Vagina (tissue), 2 donors: ENCODE measurements around the gene HOXA6. TPM values are rescaled to one million over a fixed set of nuclear protein-coding genes. Genes with fewer than 3 reads are reported as not detected.

Experiments used
- DNase-seq, 2 donors: peaks; one replicate each; pipeline ENCODE4 v3.0.0-alpha.2; 2017; ENCODE audit errors: extremely low spot score in 2 of 2
- H3K27ac ChIP-seq: fragments of 200-600 bp; sonication (generic); one replicate; pipeline ENCODE4 v1.5.1; 2019
- H3K27me3 ChIP-seq: fragments of 200-600 bp; sonication (generic); one replicate; pipeline ENCODE4 v1.5.1; 2019
- H3K36me3 ChIP-seq, 2 donors: fragments of 200-600 bp; sonication (generic); one replicate each; pipeline ENCODE4 v1.5.1; 2017 to 2019
- H3K4me1 ChIP-seq: fragments of 200-600 bp; sonication (generic); one replicate; pipeline ENCODE4 v1.5.1; 2019
- H3K4me3 ChIP-seq, 2 donors: fragments of 200-600 bp; sonication (generic); 1 replicate in 1 of 2; 2 replicates in 1 of 2; pipeline ENCODE4 v1.5.1; 2016 to 2019
- H3K9me3 ChIP-seq: fragments of 200-600 bp; sonication (generic); one replicate; pipeline ENCODE4 v1.5.1; 2019
- POLR2A ChIP-seq, 2 donors: fragments of 450-650 bp; IDR thresholded peaks; one replicate each; pipeline ENCODE4 v1.6.1; 2017; ENCODE audit warnings: antibody characterized with exemption in 2 of 2, mild to moderate bottlenecking in 2 of 2, moderate library complexity in 2 of 2
- POLR2AphosphoS5 ChIP-seq, 2 donors: sonication (generic); formaldehyde crosslinking; IDR thresholded peaks; one replicate each; pipeline ENCODE4 v1.9.0; 2017; ENCODE audit warnings: antibody characterized with exemption in 2 of 2, mild to moderate bottlenecking in 2 of 2, low read depth in 1 of 2; ENCODE audit not compliant: insufficient read depth in 1 of 2
- intact Hi-C: fragments of 100-400 bp; cut with DNase I; formaldehyde crosslinking; loops from one replicate; pipeline ENCODE4 v1.15.1; 2023
- total RNA-seq: library from RNA; depleted of rRNA; stranded (reverse); fragments of >200 nt; gene quantifications from one replicate; pipeline ENCODE4 v1.2.3, GENCODE V29; 2016
- TF ChIP-seq, protein P1 (sequence below), 3 experiments: fragments of 450-650 bp in 2 of 3; fragments of 200-600 bp in 1 of 3; sonication (generic) in 1 of 3; IDR thresholded peaks; one replicate each; pipeline ENCODE4 v1.5.1; 2017 to 2019; ENCODE audit warnings: antibody characterized with exemption in 3 of 3, mild to moderate bottlenecking in 2 of 3, moderate library complexity in 2 of 3

HOXA6 gene
- total RNA-seq, 1 donor from 2014 or later = 1.7 TPM

DNA sequence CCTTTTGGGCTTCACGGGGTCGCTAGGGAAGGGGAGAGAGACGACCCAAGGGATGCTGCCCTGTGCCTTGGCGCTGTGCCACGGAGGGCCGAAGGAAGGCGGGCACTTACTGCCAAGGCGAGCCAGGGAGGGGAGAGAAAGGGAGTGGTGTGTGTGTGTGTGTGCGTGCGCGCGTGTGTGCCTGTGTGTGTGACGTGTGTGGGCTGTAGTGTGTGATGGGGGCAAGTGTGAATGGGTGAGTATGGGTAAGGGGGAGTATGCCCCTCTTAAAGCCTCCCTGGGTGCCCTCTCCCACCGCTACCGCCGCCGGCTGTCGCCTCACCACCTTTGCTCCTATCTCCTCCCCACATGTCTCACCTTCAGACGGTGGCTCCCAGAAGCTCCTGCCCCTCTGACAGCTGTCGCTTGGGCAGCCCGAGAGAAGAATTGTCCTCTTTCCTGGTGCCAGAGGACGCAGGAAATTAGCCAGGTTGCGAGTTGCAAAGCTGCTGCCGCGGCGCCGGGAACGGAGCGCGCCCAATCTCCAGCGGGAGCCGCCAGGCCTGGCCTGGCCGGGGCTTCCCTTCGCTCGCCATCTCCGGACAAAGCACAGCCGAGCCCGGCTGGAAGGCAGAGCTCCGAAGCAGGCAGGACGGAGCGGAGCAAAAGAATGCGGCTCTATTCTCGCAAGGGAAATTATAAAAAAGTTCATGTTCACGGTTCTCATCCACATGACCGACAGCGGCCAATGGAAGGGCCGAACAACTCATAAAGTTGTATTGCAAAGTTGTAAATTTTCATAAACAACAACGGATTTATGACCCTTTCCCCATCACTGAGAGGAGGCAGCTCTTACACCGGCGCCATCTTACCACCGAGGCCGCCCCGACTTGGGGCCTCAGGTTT lies 4.6 kb upstream of the HOXA6 start, which contains the start of gene HOXA3:
HOXA3 (minus strand) TSS at position 653 of the 885 bp plus-strand sequence. CDS start 41,943 bp downstream, outside the sequence.
- peak within 1 kb of the TSS; percentile 49 to 57 for H3K4me3 ChIP-seq
- no peaks in the 10 kb centered on the region for H3K9me3 ChIP-seq
- peak within 1 kb of the TSS; percentile 84 for H3K27ac ChIP-seq
- H3K4me1 ChIP-seq = peaks cover 73% of the 10 kb centered on the region
- TF ChIP-seq, protein P1, sequence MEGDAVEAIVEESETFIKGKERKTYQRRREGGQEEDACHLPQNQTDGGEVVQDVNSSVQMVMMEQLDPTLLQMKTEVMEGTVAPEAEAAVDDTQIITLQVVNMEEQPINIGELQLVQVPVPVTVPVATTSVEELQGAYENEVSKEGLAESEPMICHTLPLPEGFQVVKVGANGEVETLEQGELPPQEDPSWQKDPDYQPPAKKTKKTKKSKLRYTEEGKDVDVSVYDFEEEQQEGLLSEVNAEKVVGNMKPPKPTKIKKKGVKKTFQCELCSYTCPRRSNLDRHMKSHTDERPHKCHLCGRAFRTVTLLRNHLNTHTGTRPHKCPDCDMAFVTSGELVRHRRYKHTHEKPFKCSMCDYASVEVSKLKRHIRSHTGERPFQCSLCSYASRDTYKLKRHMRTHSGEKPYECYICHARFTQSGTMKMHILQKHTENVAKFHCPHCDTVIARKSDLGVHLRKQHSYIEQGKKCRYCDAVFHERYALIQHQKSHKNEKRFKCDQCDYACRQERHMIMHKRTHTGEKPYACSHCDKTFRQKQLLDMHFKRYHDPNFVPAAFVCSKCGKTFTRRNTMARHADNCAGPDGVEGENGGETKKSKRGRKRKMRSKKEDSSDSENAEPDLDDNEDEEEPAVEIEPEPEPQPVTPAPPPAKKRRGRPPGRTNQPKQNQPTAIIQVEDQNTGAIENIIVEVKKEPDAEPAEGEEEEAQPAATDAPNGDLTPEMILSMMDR (IDR thresholded peaks at IDR 0.05) = no peak
- peak; percentile 69 to 79 for TF ChIP-seq POLR2AphosphoS5 (IDR thresholded peaks at IDR 0.05; ENCODE audit: insufficient read depth in 1 of 2, low read depth in 1 of 2)
- no peaks in the 10 kb centered on the region for H3K27me3 ChIP-seq
- no peak for DNase-seq
- H3K36me3 ChIP-seq = no peaks in the 10 kb centered on the region
- intact Hi-C loops = loop anchor here (10.0 kb wide), 1 partner anchor 947 kb away; the partner anchor contains the start of genes CBX3 and HNRNPA2B1

DNA sequence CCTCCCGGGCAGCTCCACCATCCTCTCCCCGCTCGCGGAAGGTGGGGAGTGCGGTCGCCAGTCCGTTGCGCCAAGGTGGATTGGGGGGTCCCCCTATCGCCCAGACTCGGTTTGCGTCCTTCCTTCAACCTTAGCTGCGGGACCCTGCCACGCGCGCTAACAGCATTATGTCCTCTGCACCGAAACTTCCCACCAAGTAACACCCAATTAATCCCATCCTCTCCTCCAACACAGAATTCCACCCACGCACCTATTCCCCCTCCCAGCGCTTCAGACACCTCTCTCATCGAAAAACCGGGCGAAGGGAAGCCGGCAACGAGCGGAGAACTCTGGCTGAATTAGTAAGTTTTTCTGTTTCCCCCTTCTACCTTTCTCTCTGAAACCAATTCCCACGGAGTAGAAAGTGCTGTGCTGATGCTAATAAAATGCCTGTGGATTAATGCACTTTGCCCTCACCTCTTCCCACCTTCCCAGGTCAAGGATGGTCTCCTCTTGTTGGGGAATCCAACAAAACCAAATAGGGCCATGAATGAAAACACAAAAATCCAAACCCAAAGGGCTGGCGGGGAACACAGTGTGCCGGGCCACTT lies 3.9 kb upstream of the HOXA6 start:
- Histone ChIP-seq H3K9me3 (no peaks in the 10 kb centered on the region), H3K4me3 (peak overlapping the region; percentile 49 to 57), H3K36me3 (no peaks in the 10 kb centered on the region), H3K27me3 (no peaks in the 10 kb centered on the region), H3K4me1 (peaks cover 68% of the 10 kb centered on the region), H3K27ac (peak overlapping the region; percentile 84)
- intact Hi-C loops = loop anchor here (10.0 kb wide), 1 partner anchor 947 kb away; the partner anchor contains the start of genes CBX3 and HNRNPA2B1
- peak in 1 of 2 donors; percentile 86 for DNase-seq
- TF ChIP-seq, protein P1 (IDR thresholded peaks at IDR 0.05) = no peak
- no peak for TF ChIP-seq POLR2AphosphoS5 (IDR thresholded peaks at IDR 0.05; ENCODE audit: insufficient read depth in 1 of 2, low read depth in 1 of 2)
- no peak for TF ChIP-seq POLR2A (IDR thresholded peaks at IDR 0.05)

DNA sequence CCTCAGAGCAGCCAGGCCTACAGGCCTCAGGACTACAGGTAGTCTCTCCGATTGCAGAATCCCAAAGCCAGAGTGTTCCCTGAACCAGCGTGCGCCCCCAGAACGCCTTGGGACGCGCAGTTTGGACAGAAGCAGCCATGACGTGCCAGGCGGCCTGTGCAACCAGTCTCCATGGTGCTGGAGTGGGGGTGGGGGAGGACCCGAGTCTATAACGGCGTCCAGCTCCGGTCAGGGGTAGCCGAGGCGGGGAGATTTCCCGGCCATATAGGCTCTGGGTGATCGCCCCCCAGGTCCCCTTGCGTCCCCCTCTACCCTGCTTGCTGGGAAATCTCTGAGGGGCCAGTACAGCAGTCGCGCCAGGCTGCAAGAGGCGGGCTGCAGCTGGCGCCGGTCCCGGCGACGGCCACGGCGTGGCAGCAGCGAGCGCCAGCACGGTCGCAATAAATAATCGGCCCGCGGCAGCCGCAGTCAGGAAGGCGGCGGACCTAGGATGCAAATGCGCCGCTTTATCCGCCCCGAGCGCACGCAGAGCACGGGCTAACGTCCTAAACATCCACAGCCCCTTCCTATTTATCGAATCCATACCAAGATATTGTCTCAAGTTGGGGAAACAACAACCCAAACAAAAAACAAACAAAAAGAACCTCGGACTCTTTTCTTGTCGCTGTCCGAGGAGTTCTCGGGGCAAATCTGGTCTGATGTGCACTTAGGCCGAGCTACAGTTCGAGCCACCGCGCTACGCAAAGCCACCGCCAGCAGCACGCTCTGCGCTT lies 3.2 kb upstream of the HOXA6 start:
- Histone ChIP-seq H3K9me3 (no peaks in the 10 kb centered on the region), H3K4me3 (peak overlapping the region; percentile 49 to 57), H3K27me3 (no peaks in the 10 kb centered on the region), H3K4me1 (peaks cover 63% of the 10 kb centered on the region), H3K36me3 (no peaks in the 10 kb centered on the region), H3K27ac (peak overlapping the region; percentile 84)
- TF ChIP-seq POLR2AphosphoS5 (IDR thresholded peaks at IDR 0.05; ENCODE audit: insufficient read depth in 1 of 2, low read depth in 1 of 2) (peak; percentile 61 to 87), POLR2A (IDR thresholded peaks at IDR 0.05) (peak in 1 of 2 donors; percentile 37)
- TF ChIP-seq, protein P1 (IDR thresholded peaks at IDR 0.05) = peak in 2 of 3 experiments; percentile 12 to 81
- intact Hi-C loops = loop anchor here (10.0 kb wide), 1 partner anchor 946 kb away; the partner anchor contains the start of genes CBX3 and HNRNPA2B1
- DNase-seq = peak in 1 of 2 donors; percentile 86

DNA sequence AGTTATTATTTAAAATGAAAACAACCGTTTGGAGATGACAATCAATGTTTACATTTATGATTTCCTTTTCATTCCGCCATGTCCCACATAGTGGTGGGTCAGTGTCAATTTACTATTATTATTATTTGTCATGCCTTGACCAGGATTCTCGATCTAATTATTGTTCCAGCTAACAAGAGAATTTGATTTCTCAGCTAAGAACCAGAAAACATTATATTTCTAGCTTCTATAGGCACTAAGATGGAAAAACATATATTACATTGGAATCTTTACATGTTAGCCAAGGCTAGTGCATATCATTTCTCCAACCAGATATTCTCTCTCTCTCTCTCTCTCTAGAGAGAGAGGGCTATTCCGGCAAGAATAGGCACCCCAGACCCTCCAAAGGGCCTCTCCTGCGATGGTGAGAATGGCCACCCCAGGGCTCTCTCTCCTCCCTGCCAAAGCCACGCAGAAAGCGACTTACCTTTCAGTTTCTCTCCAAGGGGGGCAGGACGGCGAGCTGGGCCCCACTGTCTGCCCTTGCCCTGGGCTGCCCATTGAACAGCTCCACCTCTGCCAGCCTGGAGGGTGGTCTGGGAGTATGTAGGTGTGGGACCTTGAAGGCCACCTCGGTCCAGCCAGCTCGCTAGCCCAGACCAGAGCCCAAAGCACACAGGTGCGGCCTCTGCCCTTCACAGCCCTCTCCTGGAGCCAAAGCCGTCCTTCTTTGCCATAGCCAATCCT lies 2.4 kb upstream of the HOXA6 start:
- TF ChIP-seq, protein P1 (IDR thresholded peaks at IDR 0.05) = no peak
- TF ChIP-seq POLR2AphosphoS5 (IDR thresholded peaks at IDR 0.05; ENCODE audit: insufficient read depth in 1 of 2, low read depth in 1 of 2) (no peak), POLR2A (IDR thresholded peaks at IDR 0.05) (no peak)
- H3K27me3 ChIP-seq = no peaks in the 10 kb centered on the region
- DNase-seq = peak in 1 of 2 donors; percentile 88
- intact Hi-C loops = loop anchor here (10.0 kb wide), 1 partner anchor 945 kb away; the partner anchor contains the start of genes CBX3 and HNRNPA2B1
- H3K9me3 ChIP-seq = no peaks in the 10 kb centered on the region
- H3K27ac ChIP-seq = peak overlapping the region; percentile 84
- H3K36me3 ChIP-seq = no peaks in the 10 kb centered on the region
- H3K4me1 ChIP-seq = peaks cover 55% of the 10 kb centered on the region
- peak overlapping the region; percentile 49 to 57 for H3K4me3 ChIP-seq
